NB4 (cell line): ENCODE measurements around the gene APOL2.
"Not testable (repeated sequence)": the region's sequence is repeated elsewhere in the genome, so short reads cannot be mapped to it uniquely, and the experiment has no call there.

Source experiments
- DNase-seq: peaks from one replicate; pipeline ENCODE4 v3.0.0; 2010; ENCODE audit warnings: low read depth
- H3K4me3 ChIP-seq: one replicate; pipeline ENCODE4 v1.5.1; 2011; ENCODE audit warnings: mild to moderate bottlenecking, low read depth, low read length, moderate library complexity
- MAX ChIP-seq: IDR thresholded peaks from 2 replicates; pipeline ENCODE4 v1.6.1; 2011; ENCODE audit warnings: low read depth, low read length
- MYC ChIP-seq: IDR thresholded peaks from 2 replicates; pipeline ENCODE4 v1.6.1; 2011; ENCODE audit warnings: low read depth, low read length
- POLR2A ChIP-seq: IDR thresholded peaks from 2 replicates; pipeline ENCODE4 v1.6.1; 2011; ENCODE audit warnings: mild to moderate bottlenecking; ENCODE audit not compliant: insufficient read length; ENCODE audit errors: extremely low read depth
- TF ChIP-seq, protein P1 (sequence below): IDR thresholded peaks from one replicate; pipeline ENCODE4 v1.5.1; 2012; ENCODE audit warnings: low read depth, low read length

Gene APOL2

DNA sequence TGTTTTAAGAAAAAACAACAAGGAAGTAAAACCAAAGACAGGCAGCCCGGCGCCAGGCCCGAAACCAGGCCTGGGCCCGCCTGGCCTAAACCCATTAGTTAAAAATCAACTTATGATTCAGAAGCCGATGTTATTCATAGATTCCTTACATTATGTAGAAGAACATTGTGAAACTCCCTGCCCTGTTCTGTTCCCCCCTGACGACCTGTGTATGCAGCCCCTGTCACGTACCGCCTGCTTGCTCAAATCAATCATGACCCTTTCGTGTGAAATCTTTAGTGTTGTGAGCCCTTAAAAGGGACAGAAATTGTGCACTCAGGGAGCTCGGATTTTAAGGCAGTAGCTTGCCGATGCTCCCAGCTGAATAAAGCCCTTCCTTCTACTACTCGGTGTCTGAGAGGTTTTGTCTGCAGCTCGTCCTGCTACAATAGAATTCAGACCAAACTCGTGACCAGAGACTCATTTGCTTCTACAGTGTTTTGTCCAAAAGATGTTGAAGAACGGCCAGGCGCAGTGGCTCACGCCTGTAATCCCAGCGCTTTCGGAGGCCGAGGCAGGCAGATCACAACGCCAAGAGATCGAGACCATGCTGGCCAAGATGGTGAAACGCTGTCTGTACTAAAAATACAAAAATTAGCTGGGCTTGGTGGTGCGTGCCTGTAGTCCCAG is 11.1 kb upstream of the APOL2 start:
- not testable (repeated sequence) for DNase-seq, H3K4me3 ChIP-seq

DNA sequence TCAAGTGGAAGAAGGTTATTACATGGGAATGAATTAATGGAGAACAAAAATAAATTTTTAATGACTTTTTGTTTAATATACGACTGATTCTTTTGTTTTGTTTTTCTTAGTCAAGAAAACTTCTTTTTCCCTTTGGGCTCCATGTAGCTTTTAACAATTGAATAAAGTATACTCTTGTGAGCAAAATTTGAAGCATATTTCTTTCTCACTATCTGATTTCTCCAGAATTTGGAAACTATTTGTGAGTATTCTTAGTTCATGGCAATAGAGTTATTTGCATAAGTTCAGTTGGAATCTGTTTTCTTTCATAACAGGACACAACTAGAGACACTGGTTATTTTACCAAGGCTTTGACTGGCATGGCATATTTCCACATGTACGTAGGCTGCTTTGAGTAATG is 9.8 kb upstream of the APOL2 start:
- DNase-seq = no peak
- TF ChIP-seq, protein P1, sequence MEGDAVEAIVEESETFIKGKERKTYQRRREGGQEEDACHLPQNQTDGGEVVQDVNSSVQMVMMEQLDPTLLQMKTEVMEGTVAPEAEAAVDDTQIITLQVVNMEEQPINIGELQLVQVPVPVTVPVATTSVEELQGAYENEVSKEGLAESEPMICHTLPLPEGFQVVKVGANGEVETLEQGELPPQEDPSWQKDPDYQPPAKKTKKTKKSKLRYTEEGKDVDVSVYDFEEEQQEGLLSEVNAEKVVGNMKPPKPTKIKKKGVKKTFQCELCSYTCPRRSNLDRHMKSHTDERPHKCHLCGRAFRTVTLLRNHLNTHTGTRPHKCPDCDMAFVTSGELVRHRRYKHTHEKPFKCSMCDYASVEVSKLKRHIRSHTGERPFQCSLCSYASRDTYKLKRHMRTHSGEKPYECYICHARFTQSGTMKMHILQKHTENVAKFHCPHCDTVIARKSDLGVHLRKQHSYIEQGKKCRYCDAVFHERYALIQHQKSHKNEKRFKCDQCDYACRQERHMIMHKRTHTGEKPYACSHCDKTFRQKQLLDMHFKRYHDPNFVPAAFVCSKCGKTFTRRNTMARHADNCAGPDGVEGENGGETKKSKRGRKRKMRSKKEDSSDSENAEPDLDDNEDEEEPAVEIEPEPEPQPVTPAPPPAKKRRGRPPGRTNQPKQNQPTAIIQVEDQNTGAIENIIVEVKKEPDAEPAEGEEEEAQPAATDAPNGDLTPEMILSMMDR = no peak
- TF ChIP-seq MYC (no peak), POLR2A (no peak), MAX (no peak)
- no peak overlapping the region for H3K4me3 ChIP-seq

- H3K4me3 ChIP-seq = no peak overlapping the region
- TF ChIP-seq MAX (no peak), POLR2A (no peak), MYC (no peak)
- TF ChIP-seq, protein P1 = no peak
- no peak for DNase-seq
Measured at GRCh38 chr22:36247955-36248354, 8.6 kb upstream of the APOL2 start.

DNA sequence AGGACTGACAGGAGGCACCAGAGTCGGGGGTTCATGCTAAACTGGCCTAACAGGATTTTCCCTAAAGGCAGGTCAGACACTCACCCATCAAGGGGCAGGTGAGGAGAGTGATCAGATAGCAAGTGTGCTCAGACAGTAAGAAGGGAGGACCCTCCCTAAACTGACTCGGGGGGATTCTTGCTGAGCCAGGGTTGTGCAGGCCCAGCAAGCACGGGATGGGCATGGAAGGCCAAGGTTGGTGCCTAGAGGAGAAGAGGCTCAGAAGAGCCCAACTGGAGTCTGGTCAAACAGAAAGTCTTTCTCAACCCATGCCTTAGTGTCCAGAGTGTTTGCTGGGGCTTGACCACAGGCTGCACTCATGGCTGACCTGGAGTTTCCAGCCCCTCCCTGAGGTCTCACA is 7.4 kb upstream of the APOL2 start:
- H3K4me3 ChIP-seq = no peak overlapping the region
- DNase-seq = no peak
- TF ChIP-seq, protein P1 = no peak
- TF ChIP-seq MAX = no peak
- no peak for TF ChIP-seq MYC
- TF ChIP-seq POLR2A = no peak

DNA sequence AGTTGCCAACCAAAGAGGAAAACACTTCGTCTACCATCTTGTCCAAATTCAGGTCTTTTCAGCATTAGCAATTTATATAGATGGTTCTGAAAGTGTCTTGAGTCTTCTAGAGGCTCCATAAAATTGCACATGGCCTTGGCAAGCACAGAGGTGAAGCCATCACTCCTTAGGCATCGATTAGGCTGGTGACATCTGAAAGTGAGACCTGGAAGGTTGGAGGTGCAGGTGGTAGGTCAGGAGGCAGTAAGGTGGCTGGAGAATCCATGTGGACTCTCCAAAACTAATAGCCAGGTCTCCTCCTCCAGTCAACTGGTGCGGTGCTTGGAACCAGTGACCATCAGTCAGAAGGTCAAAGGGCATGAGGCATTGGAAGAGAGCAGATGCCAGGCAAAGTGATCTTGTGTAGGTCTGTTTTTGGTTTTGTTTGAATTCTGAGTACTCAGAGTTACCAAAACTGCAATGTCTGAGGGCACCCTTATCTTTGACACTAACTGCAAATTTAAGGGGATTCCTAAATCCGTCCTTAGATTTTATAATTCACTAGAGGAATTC is 6.6 kb upstream of the APOL2 start:
- no peak for TF ChIP-seq POLR2A
- DNase-seq = no peak
- no peak overlapping the region for H3K4me3 ChIP-seq

DNA sequence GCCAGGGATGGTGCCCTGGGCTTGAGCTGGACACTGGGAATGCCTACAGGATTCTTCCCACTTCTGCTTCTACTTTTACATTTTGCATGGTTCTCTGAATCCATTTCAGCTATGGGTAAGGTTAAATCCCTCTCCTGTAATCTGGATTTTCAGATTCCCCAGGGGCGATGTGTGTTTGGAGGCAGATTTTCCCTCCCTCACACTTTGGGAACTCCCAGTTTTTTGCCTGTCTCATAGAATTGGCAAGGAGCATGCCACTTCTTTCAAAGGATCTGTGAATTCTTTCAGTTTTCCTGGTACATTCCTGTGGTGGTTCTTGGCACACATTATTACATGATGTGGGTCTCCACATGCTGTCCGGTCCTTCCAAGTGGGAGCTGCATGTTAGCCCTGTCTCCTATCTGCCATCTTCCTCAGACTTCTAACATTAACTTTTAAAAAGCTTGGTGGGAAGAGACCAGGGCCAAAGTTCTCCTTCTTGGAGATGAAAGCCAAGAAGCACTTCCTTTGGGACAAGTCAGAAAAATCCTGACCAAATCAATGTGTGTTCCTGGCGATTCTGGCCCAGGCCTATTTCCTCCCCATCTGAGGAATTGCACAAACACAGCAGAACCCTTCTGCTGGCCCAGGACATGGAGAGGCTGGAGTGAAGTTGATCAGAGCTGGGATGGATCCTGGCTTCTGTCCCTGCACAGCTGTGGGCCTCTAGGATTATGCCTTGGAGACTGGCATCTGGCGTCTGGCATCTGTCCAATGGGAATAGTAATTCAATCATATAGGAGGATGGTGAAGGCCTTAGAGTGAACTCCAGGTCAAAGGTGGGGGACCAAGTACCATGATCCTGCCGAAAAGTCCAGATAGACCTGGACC is 5.4 kb upstream of the APOL2 start:
- no peak for TF ChIP-seq MAX
- no peak for TF ChIP-seq MYC
- TF ChIP-seq POLR2A = no peak
- TF ChIP-seq, protein P1 = no peak
- DNase-seq = no peak

GRCh38 chr22:36243986-36244385 is 4.7 kb upstream of the APOL2 start:
- no peak overlapping the region for H3K4me3 ChIP-seq
- TF ChIP-seq POLR2A (no peak), MYC (no peak), MAX (no peak)
- TF ChIP-seq, protein P1 = no peak
- DNase-seq = no peak

More for the DNA sequence above, 5.4 kb upstream of the APOL2 start:
- no peak overlapping the region for H3K4me3 ChIP-seq
